HG02759 (cell line): ENCODE results near the gene CACNA2D3.

Experiments
- ATAC-seq: cut with Tn5 transposase; IDR thresholded peaks from one replicate; pipeline ENCODE4 v1.9.1; 2021; ENCODE audit warnings: mild to moderate bottlenecking, moderate library complexity; ENCODE audit not compliant: unreplicated experiment

The CACNA2D3 gene

GRCh38 chr3:55013145-55013925 is 891.0 kb downstream of the CACNA2D3 start:
- no peak for ATAC-seq

- ATAC-seq: no peak
Observed at GRCh38 chr3:55014081-55014480, 891.7 kb downstream of the CACNA2D3 start.

- no peak for ATAC-seq
Observed at GRCh38 chr3:55014906-55015305, 892.6 kb downstream of the CACNA2D3 start.

GRCh38 chr3:55017876-55018275 is 895.5 kb downstream of the CACNA2D3 start:
- no peak for ATAC-seq

GRCh38 chr3:55030938-55031337 is 908.6 kb downstream of the CACNA2D3 start:
- no peak for ATAC-seq

GRCh38 chr3:55036883-55037577 is 914.7 kb downstream of the CACNA2D3 start:
- ATAC-seq: no peak

GRCh38 chr3:55042591-55042990 is 920.2 kb downstream of the CACNA2D3 start:
- no peak for ATAC-seq

GRCh38 chr3:55044486-55044885 is 922.1 kb downstream of the CACNA2D3 start:
- ATAC-seq: no peak

DNA sequence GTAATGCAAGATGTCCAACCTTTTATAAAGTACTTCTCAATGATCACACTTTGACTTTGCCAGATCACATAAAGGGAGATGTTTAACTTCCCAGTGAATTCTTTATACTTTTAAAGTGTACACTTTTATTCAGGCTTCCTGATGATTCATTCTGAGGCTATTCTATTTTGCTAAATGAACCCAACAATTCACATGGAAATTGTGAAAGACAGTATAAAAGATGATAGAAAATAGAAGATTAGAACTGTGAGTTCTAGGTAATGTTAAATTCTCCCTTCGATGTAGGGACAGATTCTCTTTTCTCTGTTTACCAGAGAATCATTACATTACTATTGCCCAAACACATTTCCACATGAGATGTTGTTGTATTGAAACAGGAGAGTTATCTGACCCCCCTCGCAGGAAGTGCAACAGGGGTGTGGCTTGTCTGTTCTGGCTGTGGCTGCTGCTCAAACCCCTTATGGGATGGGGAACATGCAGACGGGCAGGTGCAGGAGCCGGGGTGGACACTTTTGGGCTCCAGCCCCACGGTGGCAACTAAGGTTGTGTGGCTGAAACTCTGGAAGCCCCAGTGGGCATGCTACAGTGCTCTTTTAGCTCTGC is 936.8 kb downstream of the CACNA2D3 start:
- ATAC-seq: no peak

DNA sequence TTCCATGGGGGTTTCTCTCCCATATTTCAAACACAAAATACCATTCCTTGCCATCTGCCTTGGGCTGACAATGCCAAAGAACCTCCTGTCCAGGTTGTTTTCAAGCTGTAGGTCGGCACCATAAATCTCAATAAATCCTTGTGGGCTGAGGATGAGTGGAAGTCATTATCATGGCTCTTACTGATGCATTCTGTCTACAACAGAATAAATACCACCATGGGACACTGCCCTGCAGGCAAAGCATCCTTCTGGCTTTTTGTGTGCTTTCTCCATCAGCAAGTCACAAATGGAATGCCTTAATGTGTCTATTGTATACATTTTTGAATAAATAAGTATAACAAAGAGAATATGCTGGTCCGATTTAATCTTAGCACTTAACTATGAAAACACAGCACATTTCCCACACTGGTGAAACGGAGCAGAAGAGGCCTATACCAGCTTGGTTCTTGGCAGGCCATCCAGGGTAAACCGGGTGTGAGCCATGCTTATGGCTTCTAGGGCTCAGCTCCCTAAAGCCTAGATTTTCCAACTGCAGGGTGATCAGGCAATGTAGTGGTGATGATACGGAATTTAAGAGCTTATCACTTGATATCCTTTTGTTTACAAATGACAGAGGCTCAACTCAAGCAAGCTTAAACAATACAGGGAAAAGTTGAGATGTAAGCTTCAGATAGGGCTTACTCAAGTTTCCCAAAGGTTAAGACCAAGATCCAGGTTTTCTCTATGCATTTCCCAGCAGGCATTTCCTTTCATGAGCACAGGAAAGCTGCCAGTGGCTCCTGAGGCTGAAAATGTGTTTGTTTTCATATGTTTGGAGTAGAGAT is 938.8 kb downstream of the CACNA2D3 start:
- no peak for ATAC-seq

- ATAC-seq: no peak
Observed at GRCh38 chr3:55061720-55062034, 939.3 kb downstream of the CACNA2D3 start.

- no peak for ATAC-seq
Observed at GRCh38 chr3:55064164-55064563, 941.8 kb downstream of the CACNA2D3 start.

GRCh38 chr3:55065331-55065730 is 943.0 kb downstream of the CACNA2D3 start:
- ATAC-seq: no peak

GRCh38 chr3:55066551-55067047 is 944.2 kb downstream of the CACNA2D3 start:
- no peak for ATAC-seq

- ATAC-seq: no peak
Observed at GRCh38 chr3:55069950-55070349, 947.6 kb downstream of the CACNA2D3 start.

- no peak for ATAC-seq
Observed at GRCh38 chr3:55074796-55075195, 952.4 kb downstream of the CACNA2D3 start.

DNA sequence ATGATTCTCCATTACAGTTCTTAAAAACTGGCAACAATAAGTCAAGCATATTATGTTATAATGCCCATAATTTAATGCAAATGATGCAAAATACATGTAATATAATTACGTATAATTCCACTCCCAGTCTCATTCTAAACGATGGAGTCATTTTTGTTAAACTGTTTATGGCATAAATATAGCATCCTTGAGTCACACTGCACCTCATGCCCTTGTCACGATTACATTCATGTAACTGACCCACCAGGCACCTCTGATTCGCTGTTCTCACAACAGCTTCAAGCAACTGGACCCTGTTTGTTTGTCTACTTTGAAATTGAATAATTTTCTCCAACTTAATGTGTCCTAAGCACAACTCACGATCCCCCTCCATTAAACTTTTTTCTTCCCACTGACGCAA is 953.5 kb downstream of the CACNA2D3 start:
- ATAC-seq: no peak

DNA sequence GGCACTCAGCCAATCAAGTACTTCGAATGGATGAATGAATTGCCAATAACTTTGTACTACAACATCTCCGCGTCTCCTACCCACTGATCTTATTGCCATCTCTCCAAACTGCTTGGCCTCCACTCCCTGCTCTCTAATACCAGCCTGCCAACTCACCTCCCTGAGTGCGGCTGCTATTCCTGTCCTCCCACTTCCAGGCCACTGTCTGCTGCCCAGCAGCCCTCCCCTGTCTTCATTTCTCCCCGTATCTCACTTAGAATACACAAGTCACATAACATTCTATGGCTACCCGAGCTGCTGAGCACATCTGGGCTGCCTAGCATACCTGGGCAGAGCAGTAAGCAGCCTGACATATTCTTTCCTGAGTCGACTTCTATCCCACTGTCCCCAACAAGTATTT is 955.4 kb downstream of the CACNA2D3 start:
- ATAC-seq: no peak

DNA sequence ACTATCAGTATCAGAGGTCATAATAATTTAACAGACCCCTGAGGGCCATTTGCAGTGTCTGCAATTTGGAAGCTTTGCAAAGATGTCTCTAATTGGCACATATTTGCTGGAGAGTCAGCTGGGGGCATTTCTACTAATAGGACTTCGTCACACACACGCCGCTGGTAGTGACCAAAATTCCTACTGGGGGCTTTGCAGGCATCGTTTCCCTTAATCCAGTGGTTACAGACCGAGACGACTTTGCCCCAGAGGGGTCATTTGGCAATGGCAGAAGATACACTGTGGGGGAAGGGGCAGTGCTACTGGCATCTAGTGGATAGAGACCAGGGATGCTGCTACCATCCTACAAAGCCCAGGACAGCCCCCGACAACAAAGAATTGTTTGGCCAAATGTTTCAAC is 956.5 kb downstream of the CACNA2D3 start:
- ATAC-seq: no peak

- ATAC-seq: no peak
Observed at GRCh38 chr3:55085231-55085630, 962.9 kb downstream of the CACNA2D3 start.

DNA sequence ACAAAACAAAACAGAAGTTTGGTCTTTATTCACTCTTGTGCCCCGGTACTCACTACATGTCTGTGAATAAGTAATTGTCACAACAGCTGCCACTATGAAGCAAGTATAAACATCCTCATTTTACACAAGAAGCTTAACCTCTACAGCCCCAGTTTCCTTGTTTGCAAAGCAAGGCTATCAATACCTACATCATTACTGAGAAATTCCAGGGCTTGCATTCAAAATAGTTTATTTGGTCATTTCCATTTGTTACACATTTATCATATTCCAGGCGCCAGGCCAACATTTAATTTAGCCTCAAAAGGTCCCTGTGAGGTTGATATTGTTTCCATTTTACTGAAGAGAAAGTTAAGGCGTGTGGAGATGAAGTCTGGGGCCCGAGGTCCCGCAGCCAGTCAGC is 966.9 kb downstream of the CACNA2D3 start:
- ATAC-seq: no peak
